ENCODE results near the gene DTX1.

DNA sequence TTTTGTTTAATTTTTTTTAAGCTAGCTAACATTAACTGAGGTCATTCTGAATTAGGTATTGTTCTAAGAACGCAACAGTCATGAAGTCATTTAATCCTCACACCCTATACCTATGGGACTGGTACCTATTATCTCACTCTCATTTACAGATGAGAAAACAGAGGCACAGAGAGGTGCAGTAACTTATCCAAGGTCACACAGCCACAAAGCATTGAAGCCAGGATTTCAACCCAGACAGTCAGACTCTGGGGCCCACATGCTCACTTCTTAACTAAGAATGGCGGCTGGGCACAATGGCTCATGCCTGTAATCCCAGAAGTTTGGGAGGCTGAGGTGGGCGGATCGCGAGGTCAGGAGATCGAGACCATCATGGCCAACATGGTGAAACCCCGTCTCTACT, 15.0 kb upstream of the DTX1 start:
- TF ChIP-seq CTCF (IDR thresholded peaks at IDR 0.05; ENCODE audit: insufficient read depth, low read depth, low read length) (no peak), EZH2 (IDR thresholded peaks at IDR 0.05; ENCODE audit: insufficient read depth, low read length) (no peak)
